Epithelial cell of proximal tubule (primary cell): ENCODE results near the gene NTM. TPM values are rescaled to one million over a fixed set of nuclear protein-coding genes. Genes with fewer than 3 reads are reported as not detected.

ENCODE experiments used
- DNase-seq: peaks from one replicate; pipeline ENCODE4 v3.0.0-alpha.2; 2011; ENCODE audit warnings: low read depth
- H3K4me3 ChIP-seq: 2 replicates; pipeline ENCODE4 v1.5.1; 2011; ENCODE audit warnings: low read depth, mild to moderate bottlenecking, low read length
- total RNA-seq: library from RNA; depleted of rRNA; stranded (reverse); fragments of >200 nt; gene quantifications from 2 replicates; pipeline ENCODE4 v1.2.3, GENCODE V29; 2015
- TF ChIP-seq, protein P1 (sequence below): conservative IDR thresholded peaks from 2 replicates; pipeline ENCODE4 v1.5.1; 2012; ENCODE audit warnings: low read depth, mild to moderate bottlenecking, low read length

NTM gene
- total RNA-seq, 1 donor from 2014 or later, result 5.3 TPM

GRCh38 chr11:131749101-131749500 is 378.7 kb downstream of the NTM start:
- TF ChIP-seq, protein P1, sequence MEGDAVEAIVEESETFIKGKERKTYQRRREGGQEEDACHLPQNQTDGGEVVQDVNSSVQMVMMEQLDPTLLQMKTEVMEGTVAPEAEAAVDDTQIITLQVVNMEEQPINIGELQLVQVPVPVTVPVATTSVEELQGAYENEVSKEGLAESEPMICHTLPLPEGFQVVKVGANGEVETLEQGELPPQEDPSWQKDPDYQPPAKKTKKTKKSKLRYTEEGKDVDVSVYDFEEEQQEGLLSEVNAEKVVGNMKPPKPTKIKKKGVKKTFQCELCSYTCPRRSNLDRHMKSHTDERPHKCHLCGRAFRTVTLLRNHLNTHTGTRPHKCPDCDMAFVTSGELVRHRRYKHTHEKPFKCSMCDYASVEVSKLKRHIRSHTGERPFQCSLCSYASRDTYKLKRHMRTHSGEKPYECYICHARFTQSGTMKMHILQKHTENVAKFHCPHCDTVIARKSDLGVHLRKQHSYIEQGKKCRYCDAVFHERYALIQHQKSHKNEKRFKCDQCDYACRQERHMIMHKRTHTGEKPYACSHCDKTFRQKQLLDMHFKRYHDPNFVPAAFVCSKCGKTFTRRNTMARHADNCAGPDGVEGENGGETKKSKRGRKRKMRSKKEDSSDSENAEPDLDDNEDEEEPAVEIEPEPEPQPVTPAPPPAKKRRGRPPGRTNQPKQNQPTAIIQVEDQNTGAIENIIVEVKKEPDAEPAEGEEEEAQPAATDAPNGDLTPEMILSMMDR, result no peak
- DNase-seq, result no peak
- H3K4me3 ChIP-seq, result no peak overlapping the region

DNA sequence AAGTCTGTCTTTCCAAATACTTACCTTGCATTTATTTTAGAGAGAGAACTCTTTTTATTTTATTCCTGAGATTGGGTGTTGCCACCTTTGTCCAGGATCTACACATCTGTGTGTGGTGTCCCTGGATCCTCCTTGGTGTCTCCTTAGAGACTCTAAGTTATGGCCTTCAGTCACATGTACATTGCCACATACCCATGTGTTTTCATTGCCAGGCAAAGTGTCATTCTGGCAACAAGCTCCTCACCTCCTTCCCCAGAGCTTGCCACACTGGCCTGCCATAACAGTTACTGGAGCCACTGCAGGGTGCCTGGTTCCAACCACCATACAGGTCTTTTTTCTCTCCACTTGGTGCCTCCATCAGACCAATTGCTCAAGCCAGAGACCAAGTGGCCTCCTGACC is 379.7 kb downstream of the NTM start:
- TF ChIP-seq, protein P1, result no peak
- H3K4me3 ChIP-seq, result no peak overlapping the region
- DNase-seq, result no peak

DNA sequence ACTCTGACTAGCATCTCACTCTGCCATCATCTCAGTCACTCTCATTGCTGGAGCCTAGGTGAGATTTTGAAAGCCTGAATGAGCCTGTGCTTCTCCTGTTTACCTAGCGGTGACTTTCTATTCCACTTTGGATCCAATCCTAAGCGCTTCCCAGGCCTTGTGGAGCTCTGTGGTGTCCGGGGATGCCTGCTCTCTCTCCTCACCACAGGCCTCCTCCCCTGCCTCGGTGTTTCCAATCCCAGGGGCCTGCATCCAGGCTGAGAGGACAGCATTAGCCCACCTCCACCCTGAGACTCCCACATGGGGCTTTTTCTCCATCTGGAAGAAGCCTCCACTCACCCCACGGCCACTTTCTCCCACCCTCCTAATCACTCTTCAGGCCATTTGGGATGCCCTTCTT is 380.3 kb downstream of the NTM start:
- no peak for DNase-seq
- no peak overlapping the region for H3K4me3 ChIP-seq
- TF ChIP-seq, protein P1, result no peak

- no peak overlapping the region for H3K4me3 ChIP-seq
- TF ChIP-seq, protein P1, result no peak
- DNase-seq, result no peak
Measured at GRCh38 chr11:131754671-131755070, 384.3 kb downstream of the NTM start.

DNA sequence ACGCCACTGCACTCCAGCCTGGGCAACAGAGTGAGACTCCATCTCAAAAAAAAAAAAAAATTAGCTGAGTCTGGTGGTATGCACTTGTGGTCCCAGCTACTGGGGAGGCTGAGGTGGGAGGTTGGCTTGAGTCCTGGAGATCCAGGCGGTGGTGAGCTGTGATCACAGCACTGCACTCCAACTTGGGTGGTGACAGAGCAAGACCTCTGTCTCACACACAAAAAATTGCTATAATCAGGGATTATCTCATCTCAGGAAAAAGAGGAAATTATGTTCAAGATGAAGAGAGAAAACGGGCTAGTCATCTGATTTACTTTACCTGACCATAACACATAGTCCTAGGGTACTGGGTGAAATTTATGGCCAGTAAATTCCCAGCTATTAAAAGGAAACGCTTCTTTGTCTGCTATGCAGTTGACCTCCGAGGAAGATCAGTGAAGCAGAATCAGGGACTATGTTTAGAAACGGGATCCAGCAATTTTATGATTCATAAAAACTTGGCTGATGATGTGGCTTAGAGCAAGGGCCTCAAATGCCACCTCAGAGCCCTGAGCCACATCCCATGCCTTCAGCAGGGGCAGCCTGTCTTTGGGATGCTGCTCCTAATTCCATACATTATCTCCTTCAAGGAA is 386.2 kb downstream of the NTM start:
- TF ChIP-seq, protein P1, result no peak
- DNase-seq, result no peak
- H3K4me3 ChIP-seq, result no peak overlapping the region

DNA sequence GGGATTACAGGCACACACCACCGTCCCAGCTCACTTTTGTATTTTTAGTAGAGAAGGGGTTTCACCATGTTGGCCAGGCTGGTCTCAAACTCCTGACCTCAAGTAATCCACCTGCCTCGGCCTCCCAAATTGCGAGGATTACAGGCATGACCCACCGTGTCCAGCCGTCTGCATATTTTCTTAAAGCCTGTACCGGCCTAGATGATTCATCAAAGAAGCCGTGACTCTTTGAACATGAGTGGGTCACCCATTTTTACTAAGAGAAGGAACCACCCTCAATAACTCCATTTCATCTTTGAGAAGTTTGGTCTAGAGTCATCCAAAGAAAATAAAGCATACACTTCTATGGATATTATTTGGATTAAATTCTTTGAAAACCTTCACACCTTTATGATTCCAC is 388.3 kb downstream of the NTM start:
- DNase-seq, result no peak
- TF ChIP-seq, protein P1, result no peak
- H3K4me3 ChIP-seq, result no peak overlapping the region

GRCh38 chr11:131759140-131759539 is 388.7 kb downstream of the NTM start:
- H3K4me3 ChIP-seq, result no peak overlapping the region
- TF ChIP-seq, protein P1, result no peak
- no peak for DNase-seq
